ENCODE results near the gene MAU2. TPM values are rescaled to one million over a fixed set of nuclear protein-coding genes. Genes with fewer than 3 reads are reported as not detected.

The MAU2 gene
- total RNA-seq, 1 donor from 2014 or later: 75.7 TPM

GRCh38 chr19:19297759-19298158 is 22.9 kb upstream of the MAU2 start:
- DNase-seq (ENCODE audit: extremely low spot score, unreplicated experiment): no peak
- Mint-ChIP-seq H3K4me3 (ENCODE audit: unreplicated experiment) (no peak overlapping the region), H3K36me3 (ENCODE audit: unreplicated experiment) (peaks cover 17% of the 10 kb centered on the region), H3K27ac (ENCODE audit: unreplicated experiment) (no peak overlapping the region), H3K4me1 (ENCODE audit: unreplicated experiment) (no peaks in the 10 kb centered on the region), H3K27me3 (ENCODE audit: unreplicated experiment) (no peaks in the 10 kb centered on the region), H3K9me3 (ENCODE audit: unreplicated experiment) (no peaks in the 10 kb centered on the region)
- TF ChIP-seq CTCF (IDR thresholded peaks at IDR 0.05): no peak

GRCh38 chr19:19300613-19301012 is 20.0 kb upstream of the MAU2 start:
- Mint-ChIP-seq H3K36me3 (ENCODE audit: unreplicated experiment) (peaks cover 12% of the 10 kb centered on the region), H3K27me3 (ENCODE audit: unreplicated experiment) (no peaks in the 10 kb centered on the region), H3K9me3 (ENCODE audit: unreplicated experiment) (no peaks in the 10 kb centered on the region), H3K4me1 (ENCODE audit: unreplicated experiment) (no peaks in the 10 kb centered on the region), H3K4me3 (ENCODE audit: unreplicated experiment) (no peak overlapping the region), H3K27ac (ENCODE audit: unreplicated experiment) (no peak overlapping the region)
- no peak for TF ChIP-seq CTCF (IDR thresholded peaks at IDR 0.05)
- DNase-seq (ENCODE audit: extremely low spot score, unreplicated experiment): no peak

GRCh38 chr19:19303411-19303810 is 17.2 kb upstream of the MAU2 start:
- no peaks in the 10 kb centered on the region for H3K27me3 Mint-ChIP-seq (ENCODE audit: unreplicated experiment)
- DNase-seq (ENCODE audit: extremely low spot score, unreplicated experiment): no peak
- TF ChIP-seq CTCF (IDR thresholded peaks at IDR 0.05): no peak
- H3K4me3 Mint-ChIP-seq (ENCODE audit: unreplicated experiment): no peak overlapping the region
- H3K36me3 Mint-ChIP-seq (ENCODE audit: unreplicated experiment): peaks cover 19% of the 10 kb centered on the region
- no peaks in the 10 kb centered on the region for H3K9me3 Mint-ChIP-seq (ENCODE audit: unreplicated experiment)
- no peaks in the 10 kb centered on the region for H3K4me1 Mint-ChIP-seq (ENCODE audit: unreplicated experiment)
- no peak overlapping the region for H3K27ac Mint-ChIP-seq (ENCODE audit: unreplicated experiment)

GRCh38 chr19:19304186-19304965 is 16.3 kb upstream of the MAU2 start:
- Mint-ChIP-seq H3K27me3 (ENCODE audit: unreplicated experiment) (no peaks in the 10 kb centered on the region), H3K4me1 (ENCODE audit: unreplicated experiment) (no peaks in the 10 kb centered on the region), H3K36me3 (ENCODE audit: unreplicated experiment) (peaks cover 22% of the 10 kb centered on the region), H3K4me3 (ENCODE audit: unreplicated experiment) (no peak overlapping the region), H3K9me3 (ENCODE audit: unreplicated experiment) (no peaks in the 10 kb centered on the region), H3K27ac (ENCODE audit: unreplicated experiment) (no peak overlapping the region)
- DNase-seq (ENCODE audit: extremely low spot score, unreplicated experiment): no peak
- TF ChIP-seq CTCF (IDR thresholded peaks at IDR 0.05): no peak

- H3K36me3 Mint-ChIP-seq (ENCODE audit: unreplicated experiment): peaks cover 23% of the 10 kb centered on the region
- no peak overlapping the region for H3K4me3 Mint-ChIP-seq (ENCODE audit: unreplicated experiment)
- TF ChIP-seq CTCF (IDR thresholded peaks at IDR 0.05): no peak
- H3K27ac Mint-ChIP-seq (ENCODE audit: unreplicated experiment): no peak overlapping the region
- no peaks in the 10 kb centered on the region for H3K4me1 Mint-ChIP-seq (ENCODE audit: unreplicated experiment)
- no peak for DNase-seq (ENCODE audit: extremely low spot score, unreplicated experiment)
- no peaks in the 10 kb centered on the region for H3K9me3 Mint-ChIP-seq (ENCODE audit: unreplicated experiment)
- no peaks in the 10 kb centered on the region for H3K27me3 Mint-ChIP-seq (ENCODE audit: unreplicated experiment)
Observed at GRCh38 chr19:19305066-19305465, 15.6 kb upstream of the MAU2 start.

Data from osteocyte (in vitro differentiated cells).